K562 (cell line): Measurements from ENCODE around the gene NOP10. TPM values are rescaled to one million over a fixed set of nuclear protein-coding genes. Genes with fewer than 3 reads are reported as not detected.

Source experiments
- ATAC-seq: fragments of 200-7000 bp; cut with Tn5 transposase; 3 replicates; pipeline ENCODE4 v1.9.1; 2020; ENCODE audit warnings: moderate library complexity
- BruUV-seq: library from RNA; stranded (reverse); fragments of 400-500 nt; replicated peaks from 2 replicates; lab custom pipeline; 2021; lab: Mats Ljungman, UMichigan
- CTCF ChIA-PET: fragments of 300-600 bp; formaldehyde crosslinking; extraction: SDS; loops from one replicate; lab custom pipeline; 2021; ENCODE audit warnings: low intra/inter-chr PET ratio; lab: Yijun Ruan, JAX
- POLR2A ChIA-PET: fragments of 300-600, 350-650 bp; sonication (Branson Sonifier 250); formaldehyde crosslinking; extraction: SDS; loops from one replicate; lab custom pipeline; 2021; ENCODE audit warnings: antibody characterized with exemption, inconsistent platforms; lab: Yijun Ruan, JAX
- DNase-seq, 4 experiments: peaks; one replicate each; pipeline versions ENCODE4 v3.0.0 to v3.0.0-alpha.2; 2011 to 2018; ENCODE audit warnings: low spot score in 3 of 4, mixed read lengths in 3 of 4; ENCODE audit errors: extremely low read depth in 1 of 4
- FAIRE-seq: peaks from 2 replicates; lab custom pipeline; 2011; peaks lifted over from hg19 to GRCh38; lab: Jason Lieb, UNC
- H2AFZ ChIP-seq: 2 replicates; pipeline ENCODE4 v1.6.0; 2011; ENCODE audit warnings: low read depth, low read length, control low read depth, inconsistent platforms
- H3K27ac ChIP-seq: fragments of 200-600 bp; 3 replicates; pipeline ENCODE4 v1.8.0; 2011; ENCODE audit warnings: low read depth, mild to moderate bottlenecking, control low read depth, inconsistent platforms, low read length, moderate library complexity, mixed read lengths; ENCODE audit errors: extremely low read depth
- H3K27me3 ChIP-seq, 2 experiments: fragments of 300-600 bp in 1 of 2; 2 replicates in 1 of 2; 3 replicates in 1 of 2; pipeline versions ENCODE4 v1.6.0 to v1.8.0; 2011; ENCODE audit warnings: inconsistent platforms in 2 of 2, low read length in 2 of 2, mild to moderate bottlenecking in 1 of 2, mixed read lengths in 1 of 2, moderate library complexity in 1 of 2; ENCODE audit not compliant: control insufficient read depth in 2 of 2, insufficient read depth in 2 of 2
- H3K36me3 ChIP-seq: fragments of 300-600 bp; 3 replicates; pipeline ENCODE4 v1.8.0; 2011; ENCODE audit warnings: mild to moderate bottlenecking, low read length, inconsistent platforms; ENCODE audit not compliant: control insufficient read depth, insufficient read depth
- H3K4me1 ChIP-seq, 2 experiments: fragments of 200-600 bp in 1 of 2; replicated peaks in 1 of 2; 2 replicates in 1 of 2; 3 replicates in 1 of 2; pipeline versions ENCODE4 v1.5.1 to v1.8.0; 2011; ENCODE audit warnings: inconsistent platforms in 2 of 2, low read length in 2 of 2, mild to moderate bottlenecking in 1 of 2, mixed read lengths in 1 of 2, moderate library complexity in 1 of 2; ENCODE audit not compliant: control insufficient read depth in 2 of 2, insufficient read depth in 2 of 2
- H3K4me2 ChIP-seq: 2 replicates; pipeline ENCODE4 v1.6.1; 2011; ENCODE audit warnings: low read length, control low read depth, inconsistent platforms, mixed read lengths; ENCODE audit not compliant: insufficient read depth
- H3K4me3 ChIP-seq: fragments of 200-600 bp; sonication (generic), shearing (Covaris generic); 2 replicates; pipeline ENCODE4 v1.5.1; 2016; ENCODE audit warnings: control low read depth, inconsistent platforms
- H3K79me2 ChIP-seq: fragments of 200-600 bp; 3 replicates; pipeline ENCODE4 v1.8.0; 2011; ENCODE audit warnings: low read length, inconsistent platforms; ENCODE audit not compliant: control insufficient read depth, insufficient read depth
- H3K9ac ChIP-seq, 2 experiments: 2 replicates each; pipeline versions ENCODE4 v1.6.0 to v1.6.1; 2011; ENCODE audit warnings: low read depth in 2 of 2, low read length in 2 of 2, control low read depth in 1 of 2, inconsistent platforms in 1 of 2, mild to moderate bottlenecking in 1 of 2, mixed read lengths in 1 of 2; ENCODE audit not compliant: insufficient read depth in 1 of 2
- H3K9me1 ChIP-seq: one replicate; pipeline ENCODE4 v1.6.0; 2011; ENCODE audit warnings: inconsistent platforms, mild to moderate bottlenecking, low read length, moderate library complexity; ENCODE audit not compliant: control insufficient read depth, insufficient read depth
- H3K9me3 ChIP-seq: replicated peaks from 2 replicates; pipeline ENCODE4 v1.5.1; 2011; ENCODE audit warnings: low read depth, low read length, inconsistent platforms; ENCODE audit not compliant: control insufficient read depth, insufficient read depth
- H4K20me1 ChIP-seq: replicated peaks from 2 replicates; pipeline ENCODE4 v1.6.1; 2011; ENCODE audit warnings: low read length, inconsistent platforms, mixed read lengths; ENCODE audit not compliant: control insufficient read depth, insufficient read depth
- BACH1 ChIP-seq: fragments of 200-800 bp; sonication (Bioruptor generic); IDR thresholded peaks from 2 replicates; pipeline ENCODE4 v1.6.1; 2016; ENCODE audit warnings: missing genetic modification characterization, missing compliant biosample characterization
- BCL6 ChIP-seq: fragments of 250-450 bp; sonication (Bioruptor Pico); IDR thresholded peaks from 2 replicates; pipeline ENCODE4 v1.4.0; 2020
- BCOR ChIP-seq: fragments of 450-650 bp; IDR thresholded peaks from 2 replicates; pipeline ENCODE4 v1.6.1; 2016
- BRCA1 ChIP-seq, 2 experiments: fragments of 450-650 bp in 1 of 2; sonication (generic) in 1 of 2; formaldehyde crosslinking in 1 of 2; IDR thresholded peaks; 2 replicates each; pipeline versions ENCODE4 v1.5.0 to v1.6.1; 2017 to 2020; ENCODE audit warnings: mild to moderate bottlenecking in 1 of 2, missing genetic modification reagents in 1 of 2
- CHD2 ChIP-seq: IDR thresholded peaks from 2 replicates; pipeline ENCODE4 v1.6.1; 2011; ENCODE audit warnings: low read depth, low read length
- DIDO1 ChIP-seq: fragments of 450-650 bp; IDR thresholded peaks from 2 replicates; pipeline ENCODE4 v1.6.1; 2016; ENCODE audit warnings: low read depth, missing biosample characterization, missing genetic modification characterization
- E2F3 ChIP-seq: fragments of 250-450 bp; sonication (Bioruptor Pico); IDR thresholded peaks from 2 replicates; pipeline ENCODE4 v1.4.0; 2020; ENCODE audit warnings: mild to moderate bottlenecking
- ETV6 ChIP-seq, 3 experiments: fragments of 150-350 bp in 1 of 3; sonication (generic) in 1 of 3; formaldehyde crosslinking in 1 of 3; IDR thresholded peaks; 2 replicates each; pipeline versions ENCODE4 v1.6.1 to v1.8.0; 2014 to 2022; ENCODE audit warnings: borderline replicate concordance in 2 of 3, low read depth in 2 of 3, antibody characterized with exemption in 1 of 3, low read length in 1 of 3, mild to moderate bottlenecking in 1 of 3, missing genetic modification reagents in 1 of 3
- HNRNPLL ChIP-seq: fragments of 200-400 bp; formaldehyde crosslinking; IDR thresholded peaks from 2 replicates; pipeline ENCODE4 v1.6.1; 2017; ENCODE audit warnings: low read length, low read depth, mild to moderate bottlenecking; ENCODE audit not compliant: poor library complexity, severe bottlenecking
- JUNB ChIP-seq: fragments of 450-650 bp; formaldehyde crosslinking; conservative IDR thresholded peaks from 2 replicates; pipeline ENCODE4 v1.4.0; 2020; ENCODE audit warnings: mild to moderate bottlenecking
- LEF1 ChIP-seq: fragments of 450-650 bp; IDR thresholded peaks from 2 replicates; pipeline ENCODE4 v1.6.1; 2016; ENCODE audit warnings: mild to moderate bottlenecking
- MEF2D ChIP-seq: conservative IDR thresholded peaks from 2 replicates; pipeline ENCODE4 v1.6.1; 2016; ENCODE audit warnings: low read depth, missing genetic modification characterization, missing compliant biosample characterization
- NR2C2 ChIP-seq, 2 experiments: fragments of 200-800 bp in 1 of 2; sonication (Bioruptor generic) in 1 of 2; sonication (generic) in 1 of 2; formaldehyde crosslinking in 1 of 2; IDR thresholded peaks; 2 replicates each; pipeline versions ENCODE4 v1.6.1 to v1.8.0; 2016 to 2022; ENCODE audit warnings: mild to moderate bottlenecking in 1 of 2, missing compliant biosample characterization in 1 of 2, missing genetic modification characterization in 1 of 2, missing genetic modification reagents in 1 of 2
- NUFIP1 ChIP-seq: fragments of 450-650 bp; IDR thresholded peaks from 2 replicates; pipeline ENCODE4 v1.6.1; 2018; ENCODE audit not compliant: partially characterized antibody
- SRSF9 ChIP-seq: fragments of 200-400 bp; formaldehyde crosslinking; IDR thresholded peaks from 2 replicates; pipeline ENCODE4 v1.6.1; 2017; ENCODE audit warnings: low read depth, low read length, borderline replicate concordance
- TBL1XR1 ChIP-seq, 2 experiments: IDR thresholded peaks; 2 replicates each; pipeline ENCODE4 v1.6.1; 2012; ENCODE audit warnings: improper control_type of control experiment in 2 of 2, low read length in 2 of 2, mild to moderate bottlenecking in 1 of 2
- ZZZ3 ChIP-seq: fragments of 450-650 bp; IDR thresholded peaks from 2 replicates; pipeline ENCODE4 v1.6.1; 2016; ENCODE audit warnings: antibody characterized with exemption, mild to moderate bottlenecking, moderate library complexity
- WGBS: fragments of 100-300 bp; shearing (Covaris generic); methylation state at CpG from one replicate; pipeline ENCODE4 v1.1.6; 2016; ENCODE audit warnings: low coverage, mixed read lengths; ENCODE audit not compliant: insufficient coverage; ENCODE audit errors: missing lambda C conversion rate; 5-methylcytosine and 5-hydroxymethylcytosine counted together
- in situ Hi-C: fragments of 300-500 bp; cut with MboI; formaldehyde crosslinking; loops from 4 replicates; pipeline ENCODE4 v1.15.0; 2018; ENCODE audit warnings: inconsistent platforms, mixed read lengths
- intact Hi-C: fragments of 100-400 bp; cut with micrococcal nuclease; formaldehyde crosslinking; loops from 2 replicates; pipeline ENCODE4 v1.14.2; 2022
- polyA plus RNA-seq, 8 experiments: library from polyadenylated mRNA; depleted of rRNA in 4 of 8; stranded (reverse) in 5 of 8; unstranded in 3 of 8; fragments of >200 nt; fragmentation: Nextera tagmentation in 2 of 8; fragmentation: Illumina TruSeq in 1 of 8; extraction: Ambion mirVana in 2 of 8; extraction: Trizol in 1 of 8; gene quantifications; 2 replicates each; pipeline versions ENCODE4 v1.2.1 to v1.2.3, GENCODE V29; 2011 to 2014; ENCODE audit warnings: inconsistent platforms in 1 of 8, missing spikeins in 1 of 8
- total RNA-seq, 7 experiments: library from RNA; depleted of rRNA in 6 of 7; stranded (reverse); fragments of >200 nt in 6 of 7; fragmentation: Illumina TruSeq in 2 of 7; extraction: Trizol in 2 of 7; gene quantifications; 2 replicates each; pipeline versions ENCODE4 v1.2.1 to v1.2.3, GENCODE V29; 2011 to 2021; ENCODE audit warnings: low replicate concordance in 1 of 7
- TF ChIP-seq, protein P1 (sequence below), 2 experiments: fragments of 450-650 bp; IDR thresholded peaks; 2 replicates each; pipeline ENCODE4 v1.6.1; 2018; ENCODE audit warnings: mild to moderate bottlenecking in 2 of 2, low read depth in 1 of 2; ENCODE audit not compliant: partially characterized antibody in 2 of 2
- TF ChIP-seq, protein P2 (sequence below): fragments of 450-650 bp; formaldehyde crosslinking; IDR thresholded peaks from 2 replicates; pipeline ENCODE4 v1.4.0; 2022; ENCODE audit warnings: mild to moderate bottlenecking, moderate library complexity

The NOP10 gene
- total and polyA plus RNA-seq, 9 of the 15 experiments (the other 6 are each of a cell fraction or from before 2014, with no cell fraction given), result 250 to 1,663 (median 449) TPM

DNA sequence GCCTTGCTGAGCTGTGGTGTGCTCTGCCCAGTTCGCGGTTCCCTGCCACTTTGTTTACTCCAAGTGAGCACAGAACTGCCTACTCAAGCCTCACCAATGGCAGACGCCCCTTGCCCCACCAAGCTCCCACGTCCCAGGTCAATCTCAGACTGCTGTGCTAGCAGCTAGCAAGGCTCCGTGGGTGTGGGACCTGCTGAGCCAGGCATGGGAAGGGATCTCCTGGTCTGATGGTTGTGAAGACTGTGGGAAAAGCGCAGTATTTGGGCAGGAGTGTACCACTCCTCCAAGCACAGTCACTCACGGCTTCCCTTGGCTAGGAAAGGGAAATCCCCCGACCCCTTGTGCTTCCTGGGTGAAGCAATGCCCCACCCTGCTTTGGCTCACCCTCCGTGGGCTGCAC lies 50.3 kb downstream of the NOP10 start:
- H3K4me3 ChIP-seq, result no peak overlapping the region
- no peak overlapping the region for H3K27ac ChIP-seq
- no peaks in the 10 kb centered on the region for H4K20me1 ChIP-seq
- TF ChIP-seq MEF2D (tag) (no peak), E2F3 (CRISPR knock-in tag) (no peak), BCOR (no peak), BACH1 (tag) (no peak), SRSF9 (no peak), ETV6 (IDR thresholded peaks at IDR 0.05; ENCODE audit: borderline replicate concordance in 1 of 2, low read depth in 2 of 2, low read length in 1 of 2) (no peak), ETV6 (CRISPR knock-in tag; IDR thresholded peaks at IDR 0.05; ENCODE audit: borderline replicate concordance) (no peak), NUFIP1 (no peak), ZZZ3 (no peak), BCL6 (CRISPR knock-in tag) (no peak), CHD2 (no peak), NR2C2 (CRISPR knock-in tag; IDR thresholded peaks at IDR 0.05) (no peak), NR2C2 (tag; IDR thresholded peaks at IDR 0.05) (no peak), BRCA1 (IDR thresholded peaks at IDR 0.05) (no peak), BRCA1 (CRISPR knock-in tag; IDR thresholded peaks at IDR 0.05) (no peak), DIDO1 (tag) (no peak), HNRNPLL (no peak), TBL1XR1 (IDR thresholded peaks at IDR 0.05; ENCODE audit: low read length in 2 of 2) (no peak), LEF1 (no peak), JUNB (CRISPR knock-in tag) (no peak)
- TF ChIP-seq, protein P1, sequence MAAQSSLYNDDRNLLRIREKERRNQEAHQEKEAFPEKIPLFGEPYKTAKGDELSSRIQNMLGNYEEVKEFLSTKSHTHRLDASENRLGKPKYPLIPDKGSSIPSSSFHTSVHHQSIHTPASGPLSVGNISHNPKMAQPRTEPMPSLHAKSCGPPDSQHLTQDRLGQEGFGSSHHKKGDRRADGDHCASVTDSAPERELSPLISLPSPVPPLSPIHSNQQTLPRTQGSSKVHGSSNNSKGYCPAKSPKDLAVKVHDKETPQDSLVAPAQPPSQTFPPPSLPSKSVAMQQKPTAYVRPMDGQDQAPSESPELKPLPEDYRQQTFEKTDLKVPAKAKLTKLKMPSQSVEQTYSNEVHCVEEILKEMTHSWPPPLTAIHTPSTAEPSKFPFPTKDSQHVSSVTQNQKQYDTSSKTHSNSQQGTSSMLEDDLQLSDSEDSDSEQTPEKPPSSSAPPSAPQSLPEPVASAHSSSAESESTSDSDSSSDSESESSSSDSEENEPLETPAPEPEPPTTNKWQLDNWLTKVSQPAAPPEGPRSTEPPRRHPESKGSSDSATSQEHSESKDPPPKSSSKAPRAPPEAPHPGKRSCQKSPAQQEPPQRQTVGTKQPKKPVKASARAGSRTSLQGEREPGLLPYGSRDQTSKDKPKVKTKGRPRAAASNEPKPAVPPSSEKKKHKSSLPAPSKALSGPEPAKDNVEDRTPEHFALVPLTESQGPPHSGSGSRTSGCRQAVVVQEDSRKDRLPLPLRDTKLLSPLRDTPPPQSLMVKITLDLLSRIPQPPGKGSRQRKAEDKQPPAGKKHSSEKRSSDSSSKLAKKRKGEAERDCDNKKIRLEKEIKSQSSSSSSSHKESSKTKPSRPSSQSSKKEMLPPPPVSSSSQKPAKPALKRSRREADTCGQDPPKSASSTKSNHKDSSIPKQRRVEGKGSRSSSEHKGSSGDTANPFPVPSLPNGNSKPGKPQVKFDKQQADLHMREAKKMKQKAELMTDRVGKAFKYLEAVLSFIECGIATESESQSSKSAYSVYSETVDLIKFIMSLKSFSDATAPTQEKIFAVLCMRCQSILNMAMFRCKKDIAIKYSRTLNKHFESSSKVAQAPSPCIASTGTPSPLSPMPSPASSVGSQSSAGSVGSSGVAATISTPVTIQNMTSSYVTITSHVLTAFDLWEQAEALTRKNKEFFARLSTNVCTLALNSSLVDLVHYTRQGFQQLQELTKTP (IDR thresholded peaks at IDR 0.05; ENCODE audit: low read depth in 1 of 2, partially characterized antibody in 2 of 2), result no peak
- TF ChIP-seq, protein P2, sequence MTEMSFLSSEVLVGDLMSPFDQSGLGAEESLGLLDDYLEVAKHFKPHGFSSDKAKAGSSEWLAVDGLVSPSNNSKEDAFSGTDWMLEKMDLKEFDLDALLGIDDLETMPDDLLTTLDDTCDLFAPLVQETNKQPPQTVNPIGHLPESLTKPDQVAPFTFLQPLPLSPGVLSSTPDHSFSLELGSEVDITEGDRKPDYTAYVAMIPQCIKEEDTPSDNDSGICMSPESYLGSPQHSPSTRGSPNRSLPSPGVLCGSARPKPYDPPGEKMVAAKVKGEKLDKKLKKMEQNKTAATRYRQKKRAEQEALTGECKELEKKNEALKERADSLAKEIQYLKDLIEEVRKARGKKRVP (CRISPR knock-in tag), result no peak
- H3K79me2 ChIP-seq, result no peaks in the 10 kb centered on the region
- no peak overlapping the region for H2AFZ ChIP-seq
- 79% methylated on average over 9 of the region's 9 CpGs for WGBS
- intact Hi-C loops (no loop called here), in situ Hi-C loops (no loop called here)
- DNase-seq (no peak), FAIRE-seq (no peak), ATAC-seq (no peak)
- H3K36me3 ChIP-seq, result no peaks in the 10 kb centered on the region
- H3K4me1 ChIP-seq, result no peaks in the 10 kb centered on the region
- no peaks in the 10 kb centered on the region for H3K27me3 ChIP-seq
- no peak overlapping the region for H3K9ac ChIP-seq
- H3K4me2 ChIP-seq, result no peak overlapping the region
- no peaks in the 10 kb centered on the region for H3K9me1 ChIP-seq
- CTCF ChIA-PET, result no interaction called here
- POLR2A ChIA-PET, result no interaction called here
- H3K9me3 ChIP-seq, result no peaks in the 10 kb centered on the region
- no TSS peak for BruUV-seq
